Fibroblast of lung (primary cell): ENCODE measurements around the gene ADAP1. TPM values are rescaled to one million over a fixed set of nuclear protein-coding genes. Genes with fewer than 3 reads are reported as not detected.
A peak's percentile ranks its signal among the peaks of the same experiment; 100 is the strongest.

Source experiments
- DNase-seq, 2 donors: peaks; one replicate each; pipeline versions ENCODE4 v3.0.0 to v3.0.0-alpha.2; 2010; ENCODE audit warnings: low read depth in 2 of 2
- H2AFZ ChIP-seq: 2 replicates; pipeline ENCODE4 v1.5.1; 2012; ENCODE audit warnings: low read length, control low read depth, inconsistent platforms
- H3K27ac ChIP-seq: 2 replicates; pipeline ENCODE4 v1.5.1; 2011; ENCODE audit warnings: low read length, control low read depth; ENCODE audit not compliant: insufficient read depth
- H3K27me3 ChIP-seq: 2 replicates; pipeline ENCODE4 v1.5.1; 2011; ENCODE audit warnings: mild to moderate bottlenecking, low read length; ENCODE audit not compliant: control insufficient read depth, insufficient read depth
- H3K36me3 ChIP-seq: 2 replicates; pipeline ENCODE4 v1.5.1; 2011; ENCODE audit warnings: low read length; ENCODE audit not compliant: control insufficient read depth, insufficient read depth
- H3K4me1 ChIP-seq: 2 replicates; pipeline ENCODE4 v1.5.1; 2011; ENCODE audit warnings: low read length; ENCODE audit not compliant: control insufficient read depth, insufficient read depth; ENCODE audit errors: extremely low read depth
- H3K4me2 ChIP-seq: 2 replicates; pipeline ENCODE4 v1.5.1; 2011; ENCODE audit warnings: low read length, control low read depth; ENCODE audit not compliant: insufficient read depth; ENCODE audit errors: extremely low read depth
- H3K4me3 ChIP-seq, 4 experiments: fragments of 200-600 bp in 1 of 4; sonication (generic) in 1 of 4; replicated peaks in 1 of 4; 2 replicates each; pipeline ENCODE4 v1.5.1; 2011 to 2016; ENCODE audit warnings: low read length in 4 of 4, low read depth in 3 of 4, mild to moderate bottlenecking in 3 of 4, control low read depth in 2 of 4, inconsistent platforms in 1 of 4, mixed read lengths in 1 of 4; ENCODE audit not compliant: insufficient read depth in 1 of 4; ENCODE audit errors: control extremely low read depth in 1 of 4
- H3K79me2 ChIP-seq: 2 replicates; pipeline ENCODE4 v1.5.1; 2012; ENCODE audit warnings: mild to moderate bottlenecking, low read length, inconsistent platforms; ENCODE audit not compliant: control insufficient read depth, insufficient read depth
- H3K9ac ChIP-seq: 2 replicates; pipeline ENCODE4 v1.5.1; 2011; ENCODE audit warnings: mild to moderate bottlenecking, low read length, control low read depth; ENCODE audit not compliant: insufficient read depth
- H3K9me3 ChIP-seq: 2 replicates; pipeline ENCODE4 v1.5.1; 2012; ENCODE audit warnings: low read depth, low read length; ENCODE audit not compliant: control insufficient read depth, insufficient read depth
- H4K20me1 ChIP-seq: 2 replicates; pipeline ENCODE4 v1.5.1; 2011; ENCODE audit warnings: low read length; ENCODE audit not compliant: control insufficient read depth, insufficient read depth; ENCODE audit errors: extremely low read depth
- CTCF ChIP-seq, 2 donors: IDR thresholded peaks in 1 of 2; conservative IDR thresholded peaks in 1 of 2; 1 replicate in 1 of 2; 2 replicates in 1 of 2; pipeline ENCODE4 v1.5.1; 2011 to 2012; ENCODE audit warnings: low read length in 2 of 2, control low read depth in 1 of 2, inconsistent platforms in 1 of 2, low read depth in 1 of 2, mild to moderate bottlenecking in 1 of 2
- EZH2 ChIP-seq: IDR thresholded peaks from 2 replicates; pipeline ENCODE4 v1.5.1; 2012; ENCODE audit warnings: low read length, control low read depth, mild to moderate bottlenecking; ENCODE audit errors: missing control alignments
- polyA plus RNA-seq, 2 donors: library from polyadenylated mRNA; depleted of rRNA in 1 of 2; stranded (reverse) in 1 of 2; unstranded in 1 of 2; fragments of >200 nt; gene quantifications; 2 replicates each; pipeline ENCODE4 v1.2.1, GENCODE V29; 2011 to 2012; ENCODE audit warnings: missing spikeins in 1 of 2
- total RNA-seq: library from RNA; depleted of rRNA; stranded (reverse); fragments of >200 nt; gene quantifications from 2 replicates; pipeline ENCODE4 v1.2.1, GENCODE V29; 2014

Gene ADAP1
- total and polyA plus RNA-seq, 2 donors (not counting 1 experiment from before 2014, with no cell fraction given), result 1.1 to 2.3 TPM

GRCh38 chr7:903921-904755 is 50.3 kb downstream of the ADAP1 start:
- H3K27ac ChIP-seq, result no peak overlapping the region
- no peaks in the 10 kb centered on the region for H4K20me1 ChIP-seq
- H3K4me3 ChIP-seq, result no peak overlapping the region
- no peak overlapping the region for H2AFZ ChIP-seq
- DNase-seq, result no peak
- peaks cover 5% of the 10 kb centered on the region for H3K27me3 ChIP-seq
- H3K4me1 ChIP-seq, result peaks cover 9% of the 10 kb centered on the region
- peak overlapping the region; percentile 44 for H3K9ac ChIP-seq
- H3K36me3 ChIP-seq, result no peaks in the 10 kb centered on the region
- peak overlapping the region; percentile 72 for H3K4me2 ChIP-seq
- H3K79me2 ChIP-seq, result no peaks in the 10 kb centered on the region
- TF ChIP-seq CTCF (conservative IDR thresholded peaks at IDR 0.05 in 1 of 2, IDR thresholded peaks at IDR 0.05 in 1 of 2; ENCODE audit: low read depth in 1 of 2, low read length in 2 of 2), result no peak
- no peak for TF ChIP-seq EZH2
- H3K9me3 ChIP-seq, result no peaks in the 10 kb centered on the region

GRCh38 chr7:902996-903395 is 51.5 kb downstream of the ADAP1 start:
- no peak overlapping the region for H3K9ac ChIP-seq
- no peak for DNase-seq
- H3K27me3 ChIP-seq, result peaks cover 5% of the 10 kb centered on the region
- no peaks in the 10 kb centered on the region for H3K9me3 ChIP-seq
- no peak overlapping the region for H2AFZ ChIP-seq
- no peak overlapping the region for H3K4me2 ChIP-seq
- H3K4me3 ChIP-seq, result no peak overlapping the region
- H3K79me2 ChIP-seq, result no peaks in the 10 kb centered on the region
- no peaks in the 10 kb centered on the region for H4K20me1 ChIP-seq
- TF ChIP-seq EZH2, result no peak
- no peak for TF ChIP-seq CTCF (conservative IDR thresholded peaks at IDR 0.05 in 1 of 2, IDR thresholded peaks at IDR 0.05 in 1 of 2; ENCODE audit: low read depth in 1 of 2, low read length in 2 of 2)
- H3K4me1 ChIP-seq, result peaks cover 9% of the 10 kb centered on the region
- H3K36me3 ChIP-seq, result peaks cover 3% of the 10 kb centered on the region
- H3K27ac ChIP-seq, result no peak overlapping the region

GRCh38 chr7:901388-902154 is 52.9 kb downstream of the ADAP1 start:
- peaks cover 9% of the 10 kb centered on the region for H3K4me1 ChIP-seq
- H4K20me1 ChIP-seq, result no peaks in the 10 kb centered on the region
- H3K79me2 ChIP-seq, result no peaks in the 10 kb centered on the region
- peak; percentile 63 to 96 for DNase-seq
- no peak overlapping the region for H3K9ac ChIP-seq
- no peak overlapping the region for H3K4me2 ChIP-seq
- peak overlapping the region; percentile 30 for H2AFZ ChIP-seq
- peaks cover 7% of the 10 kb centered on the region for H3K36me3 ChIP-seq
- TF ChIP-seq CTCF (conservative IDR thresholded peaks at IDR 0.05 in 1 of 2, IDR thresholded peaks at IDR 0.05 in 1 of 2; ENCODE audit: low read depth in 1 of 2, low read length in 2 of 2), result no peak
- no peak for TF ChIP-seq EZH2
- no peak overlapping the region for H3K27ac ChIP-seq
- H3K27me3 ChIP-seq, result peaks cover 5% of the 10 kb centered on the region
- H3K9me3 ChIP-seq, result no peaks in the 10 kb centered on the region
- no peak overlapping the region for H3K4me3 ChIP-seq
